ENCODE results near the gene MEGF10.
"Not testable (repeated sequence)": the region's sequence is repeated elsewhere in the genome, so short reads cannot be mapped to it uniquely, and the experiment has no call there.

MEGF10 gene
- 0 reads per million in 2 donors for total RNA-seq

DNA sequence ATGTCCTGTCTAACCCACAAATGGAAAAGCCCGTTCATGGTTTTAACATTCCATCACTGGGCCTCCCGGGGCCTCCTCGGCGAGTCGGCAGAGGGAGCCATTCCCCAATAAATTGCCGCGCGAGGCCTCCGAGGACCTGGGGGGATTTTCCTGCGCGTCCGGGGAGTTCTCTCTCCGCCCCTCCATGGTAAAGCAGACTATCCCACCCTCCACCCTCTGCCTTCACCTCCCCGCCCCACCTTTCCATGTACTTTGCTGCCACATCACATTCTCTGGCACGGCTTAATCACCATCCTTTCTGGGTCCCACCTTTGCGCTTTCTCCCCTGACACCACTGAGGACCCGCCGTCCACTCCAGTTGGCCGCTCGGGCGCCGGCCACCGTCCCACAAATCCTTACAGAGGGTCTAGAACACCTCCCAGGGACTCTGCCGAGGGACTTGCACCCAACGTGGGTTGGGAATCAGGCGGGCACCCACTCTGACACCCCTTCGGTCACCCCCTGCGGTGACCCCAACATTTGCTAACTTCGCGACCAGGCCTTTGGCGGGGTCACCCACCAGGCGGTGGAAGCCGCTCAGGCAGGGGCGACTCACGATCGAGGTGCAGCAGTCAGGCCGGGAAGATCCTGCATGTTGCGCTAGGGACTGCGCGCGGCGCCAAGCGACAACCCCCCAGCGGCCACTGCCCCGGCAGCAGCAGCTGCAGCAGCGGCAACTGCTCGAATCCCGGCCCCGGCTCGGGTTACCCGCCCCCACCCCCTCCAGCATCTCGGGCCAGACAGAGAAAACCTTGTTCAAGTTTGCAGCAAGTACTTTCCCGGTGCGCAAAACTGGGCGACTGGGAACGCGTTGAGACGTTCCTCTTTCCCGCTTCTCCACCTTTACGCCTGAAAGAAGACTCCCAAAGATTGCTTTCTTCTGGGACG, at the start of gene MEGF10:
Gene MEGF10, plus strand, starts transcription at position 778 of the 927 bp plus-strand sequence. CDS start 40,513 bp downstream, outside the sequence.
- DNase-seq = no peak

DNA sequence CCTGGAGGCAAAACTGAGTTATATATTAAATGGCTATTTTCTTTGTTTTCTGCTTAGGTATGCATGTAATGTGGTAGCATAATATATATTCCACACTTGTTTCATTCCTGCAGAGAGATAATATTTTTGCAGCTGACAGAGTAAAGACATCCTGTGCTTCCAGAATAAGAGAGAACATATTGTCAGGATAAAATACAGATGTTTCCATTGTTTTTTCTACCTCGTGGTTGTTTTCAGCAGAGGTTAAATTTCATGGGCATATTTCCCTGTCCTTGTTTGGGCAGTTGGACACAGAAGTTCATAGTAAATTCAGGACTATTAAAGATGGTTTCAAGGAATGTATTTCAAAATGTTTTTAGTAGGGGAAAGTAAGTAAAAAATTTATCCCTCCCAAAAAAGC, 47.6 kb upstream of the MEGF10 start:
- DNase-seq = no peak

DNA sequence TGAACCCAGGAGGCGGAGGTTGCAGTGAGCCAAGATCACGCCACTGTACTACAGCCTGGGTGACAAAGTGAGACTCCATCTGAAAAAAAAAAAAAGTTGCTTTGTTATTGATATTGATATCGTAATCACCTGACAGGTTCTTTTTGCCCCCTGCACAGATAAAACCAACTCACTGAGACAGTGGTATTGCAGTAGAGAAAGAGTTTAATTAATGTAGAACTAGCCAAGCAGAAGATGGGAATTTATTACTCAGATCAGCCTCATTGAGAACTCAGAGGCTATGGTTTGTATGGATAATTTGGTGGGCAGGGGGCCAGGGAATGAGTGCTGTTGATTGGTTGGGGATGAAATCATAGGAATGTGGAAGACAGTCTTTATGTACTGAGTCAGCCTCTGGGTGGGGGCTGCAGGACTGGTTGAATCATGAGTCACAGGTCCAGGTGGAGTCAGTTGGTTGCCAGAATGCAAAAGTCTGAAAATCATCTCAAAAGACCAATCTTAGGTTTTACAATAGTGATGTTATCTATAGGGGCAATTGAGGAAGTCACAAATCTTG, 35.8 kb upstream of the MEGF10 start:
- no peak for DNase-seq

DNA sequence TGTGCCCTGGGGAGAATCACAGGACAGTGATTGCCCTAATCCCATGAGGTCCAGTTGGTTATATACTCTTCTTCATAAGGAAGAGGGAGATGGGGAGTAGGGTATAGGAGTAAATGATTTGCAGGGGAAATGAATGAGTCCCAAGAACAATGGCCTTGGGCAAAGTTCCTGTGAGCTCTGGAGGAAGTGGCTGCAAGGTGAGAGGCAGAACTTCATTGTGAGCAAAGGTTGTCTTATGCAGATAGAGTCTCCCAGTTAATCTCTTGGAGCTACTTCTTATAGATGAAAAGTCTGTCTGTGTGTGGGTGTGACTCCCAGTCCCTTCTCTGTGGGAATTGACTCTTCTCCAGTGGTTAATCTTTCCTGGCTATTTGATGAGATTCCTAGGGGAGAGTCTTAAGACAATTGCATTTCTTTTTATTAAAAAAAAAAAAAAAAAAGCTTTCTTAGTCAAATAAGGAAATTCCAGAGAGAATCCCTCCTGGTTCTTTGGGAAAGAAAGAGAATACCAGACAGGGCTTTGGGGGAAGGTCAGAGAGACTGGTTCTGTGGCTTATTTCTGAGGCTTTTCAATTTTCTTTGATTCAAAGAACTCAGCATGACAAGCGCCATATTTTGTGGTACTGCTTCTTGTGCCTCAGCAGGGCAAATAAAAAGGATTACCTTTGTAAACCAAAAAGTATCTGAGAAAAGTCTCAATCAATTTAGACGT, 33.6 kb upstream of the MEGF10 start:
- DNase-seq = no peak

DNA sequence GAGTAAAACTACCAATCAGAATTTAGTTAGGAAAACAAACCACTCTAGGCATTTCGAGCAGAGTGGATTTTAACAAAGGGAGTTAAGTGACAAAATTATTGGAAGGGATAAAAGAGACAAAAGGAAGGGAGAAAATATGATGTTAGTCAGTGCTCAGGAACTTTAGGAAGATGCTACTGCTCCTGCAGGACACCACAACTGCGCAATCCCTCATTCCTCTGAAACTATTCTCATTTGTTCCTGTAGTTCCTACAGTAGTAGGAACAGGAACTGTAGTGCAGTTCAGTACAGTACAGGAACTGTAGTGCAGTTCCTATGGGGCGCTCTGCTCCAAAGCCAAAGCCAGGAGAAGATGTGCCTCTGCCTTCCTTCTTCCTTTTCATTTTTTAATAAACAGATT, 29.9 kb upstream of the MEGF10 start:
- DNase-seq = no peak

DNA sequence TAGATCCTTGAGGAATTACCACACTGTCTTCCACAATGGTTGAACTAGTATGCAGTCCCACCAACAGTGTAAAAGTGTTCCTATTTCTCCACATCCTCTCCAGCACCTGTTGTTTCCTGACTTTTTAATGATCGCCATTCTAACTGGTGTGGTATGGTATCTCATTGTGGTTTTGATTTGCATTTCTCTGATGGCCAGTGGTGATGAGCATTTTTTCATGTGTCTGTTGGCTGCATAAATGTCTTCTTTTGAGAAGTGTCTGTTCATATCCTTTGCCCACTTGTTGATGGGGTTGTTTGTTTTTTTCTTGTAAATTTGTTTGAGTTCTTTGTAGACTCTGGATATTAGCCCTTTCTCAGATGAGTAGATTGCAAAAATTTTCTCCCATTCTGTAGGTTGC, 25.1 kb upstream of the MEGF10 start:
- not testable (repeated sequence) for DNase-seq

DNA sequence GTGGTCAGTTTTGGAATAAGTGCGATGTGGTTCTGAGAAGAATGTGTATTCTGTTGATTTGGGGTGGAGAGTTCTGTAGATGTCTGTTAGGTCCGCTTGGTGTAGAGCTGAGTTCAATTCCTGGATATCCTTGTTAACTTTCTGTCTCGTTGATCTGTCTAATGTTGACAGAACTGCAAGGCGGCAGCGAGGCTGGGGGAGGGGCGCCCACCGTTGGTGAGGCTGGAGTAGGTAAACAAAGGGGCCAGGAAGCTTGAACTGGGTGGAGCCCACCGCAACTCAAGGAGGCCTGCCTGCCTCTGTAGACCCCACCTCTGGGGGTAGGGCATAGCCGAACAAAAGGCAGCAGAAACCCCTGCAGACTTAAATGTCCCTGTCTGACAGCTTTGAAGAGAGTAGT, 22.3 kb upstream of the MEGF10 start:
- not testable (repeated sequence) for DNase-seq

DNA sequence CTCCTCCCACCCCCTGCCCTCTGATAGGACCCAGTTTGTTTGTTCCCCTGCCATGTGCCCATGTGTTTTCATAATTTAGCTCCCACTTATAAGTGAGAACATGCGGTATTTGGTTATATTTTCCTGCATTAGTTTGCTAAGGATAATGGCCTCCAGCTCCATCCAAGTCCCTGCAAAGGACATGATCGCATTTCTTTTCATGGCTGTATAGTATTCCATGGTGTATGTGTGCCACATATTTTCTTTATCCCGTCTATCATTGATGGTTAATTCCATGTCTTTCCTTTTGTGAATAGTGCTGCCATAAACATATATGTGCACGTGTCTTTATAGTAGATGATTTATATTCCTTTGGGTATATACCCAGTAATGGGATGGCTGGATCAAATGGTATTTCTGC, 19.9 kb upstream of the MEGF10 start:
- not testable (repeated sequence) for DNase-seq

DNA sequence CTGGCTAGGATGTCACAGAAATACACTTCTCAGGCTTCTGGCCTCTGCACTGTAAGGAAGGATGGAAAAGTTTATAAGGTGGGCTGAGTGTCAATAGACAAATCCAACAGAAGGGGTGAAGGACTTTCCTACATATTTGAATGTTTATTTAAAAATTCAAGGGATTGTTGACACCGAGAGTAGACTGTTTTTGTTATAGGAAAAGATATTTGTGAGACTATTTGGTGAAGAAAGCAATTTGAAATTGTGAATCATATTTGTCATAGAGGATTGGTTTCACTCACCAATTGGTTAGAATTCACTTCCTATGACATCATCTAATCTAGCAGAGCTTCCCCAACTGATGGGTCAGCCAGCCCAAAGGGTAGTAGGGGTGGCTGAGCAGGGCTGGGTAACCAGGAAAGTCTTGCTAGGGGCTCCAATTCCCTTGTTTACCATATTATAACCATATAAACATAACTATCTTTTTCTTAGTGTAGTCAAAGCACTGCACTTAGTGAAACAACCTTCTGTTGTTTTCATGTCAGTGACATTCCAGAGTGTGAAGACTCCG, 14.9 kb upstream of the MEGF10 start:
- DNase-seq = no peak

DNA sequence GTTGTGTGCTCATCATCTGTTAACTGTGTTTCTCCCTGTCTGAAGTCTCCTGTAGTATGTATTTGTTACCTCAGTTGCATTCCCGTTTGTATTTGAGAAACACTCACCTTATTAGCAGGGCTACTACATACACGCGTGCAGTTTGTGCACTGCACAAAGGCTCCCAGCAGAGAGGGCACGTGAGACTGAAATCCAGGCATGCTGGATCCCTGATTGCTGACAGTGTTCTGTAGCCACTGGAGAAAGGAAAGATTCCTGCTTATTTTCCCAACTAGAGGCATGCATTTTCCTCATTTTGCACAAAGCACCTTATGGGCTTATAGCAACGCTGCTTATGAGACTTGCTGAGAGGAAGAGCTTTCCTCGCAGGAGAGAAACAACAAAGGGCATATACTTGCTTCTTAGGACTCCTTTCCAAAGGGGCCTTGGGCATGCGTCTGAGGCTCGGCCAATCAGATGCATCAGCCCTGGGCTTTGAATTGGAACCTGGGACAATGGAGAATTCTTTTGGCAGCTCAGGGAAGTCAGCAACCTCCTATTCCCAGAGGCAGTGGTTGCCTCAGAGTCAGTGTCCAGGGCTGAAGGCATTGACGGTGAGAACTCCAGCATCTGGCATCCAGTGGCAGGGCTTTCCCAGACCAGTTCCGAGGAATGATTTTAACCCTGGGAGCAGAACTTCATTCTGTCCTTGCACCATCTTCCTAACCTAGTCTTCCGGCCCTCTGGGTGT, 9.9 kb upstream of the MEGF10 start:
- DNase-seq = no peak

DNA sequence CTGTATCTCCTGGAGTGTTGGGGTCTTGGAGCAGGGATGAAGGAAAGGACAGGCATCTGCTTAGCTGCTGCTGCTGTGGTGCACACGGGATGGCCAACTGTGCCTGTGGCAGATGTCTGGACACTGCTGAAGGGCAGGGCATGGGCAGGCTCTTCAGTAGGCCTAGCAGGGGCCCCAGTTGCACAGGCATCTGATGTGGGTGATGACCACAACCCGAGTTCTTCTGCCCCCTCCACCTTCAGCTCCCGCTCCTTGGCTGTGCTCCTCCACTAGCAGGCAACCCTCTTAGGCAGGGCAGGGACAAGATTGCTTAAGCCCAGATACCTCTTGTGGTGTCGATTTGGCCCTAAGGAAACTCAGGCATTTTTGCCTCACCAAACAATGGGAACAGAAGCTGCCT, 9.0 kb upstream of the MEGF10 start:
- DNase-seq = no peak

DNA sequence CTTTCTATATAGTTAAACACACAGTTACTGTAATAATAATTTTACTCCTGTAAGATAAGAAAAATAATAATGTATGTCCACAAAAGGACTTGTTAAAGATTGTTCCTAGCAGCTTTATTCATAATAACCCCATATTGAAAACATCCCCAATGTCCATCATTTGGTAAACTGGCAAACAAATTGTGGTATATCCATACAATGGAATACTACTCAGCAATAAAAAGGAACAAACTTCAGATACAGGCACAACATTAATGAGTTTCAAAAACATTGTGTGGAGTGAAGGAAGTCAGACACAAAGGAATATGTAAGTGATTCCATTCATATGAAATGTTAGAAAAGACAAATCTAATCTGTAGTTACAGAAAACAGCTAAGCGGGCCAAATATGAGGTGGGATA, 1.9 kb upstream of the MEGF10 start:
- no peak for DNase-seq

DNA sequence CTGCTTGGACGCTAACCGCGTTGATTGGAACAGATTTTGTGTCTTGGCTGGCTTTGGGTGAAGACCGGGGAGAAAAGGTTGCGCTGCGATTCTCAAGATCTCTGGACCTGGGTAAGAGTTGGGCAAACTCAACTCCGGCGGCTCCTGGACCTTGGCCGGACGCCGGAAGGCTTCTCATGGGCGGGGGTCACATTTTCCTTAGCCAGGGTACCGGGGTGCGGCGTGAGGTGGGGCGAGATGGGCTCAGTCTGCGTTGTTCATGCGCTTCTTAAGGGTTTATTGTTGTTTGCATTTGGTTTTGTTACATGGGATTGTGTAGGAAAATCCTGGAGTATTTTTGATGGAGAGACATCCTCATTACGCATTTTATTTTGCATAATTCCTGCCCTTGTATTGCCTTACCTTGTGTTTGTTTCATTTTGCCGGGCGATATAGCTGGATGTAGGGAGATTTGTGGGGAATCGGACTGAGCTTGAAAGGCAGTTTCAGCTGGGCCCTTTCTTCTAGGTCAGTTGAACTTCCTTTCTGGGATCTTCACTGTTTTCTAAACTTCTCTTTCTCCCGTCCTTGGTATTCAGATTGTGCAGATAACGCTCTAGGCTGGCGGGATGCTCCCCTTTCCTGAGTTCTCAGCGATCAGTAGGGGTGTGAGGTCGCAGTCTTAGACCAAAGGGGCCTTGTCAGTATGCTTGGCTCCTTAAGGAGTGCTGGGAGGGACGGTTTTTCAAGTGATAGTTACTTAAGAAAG, 524 bp downstream of the MEGF10 start:
- DNase-seq = no peak

DNA sequence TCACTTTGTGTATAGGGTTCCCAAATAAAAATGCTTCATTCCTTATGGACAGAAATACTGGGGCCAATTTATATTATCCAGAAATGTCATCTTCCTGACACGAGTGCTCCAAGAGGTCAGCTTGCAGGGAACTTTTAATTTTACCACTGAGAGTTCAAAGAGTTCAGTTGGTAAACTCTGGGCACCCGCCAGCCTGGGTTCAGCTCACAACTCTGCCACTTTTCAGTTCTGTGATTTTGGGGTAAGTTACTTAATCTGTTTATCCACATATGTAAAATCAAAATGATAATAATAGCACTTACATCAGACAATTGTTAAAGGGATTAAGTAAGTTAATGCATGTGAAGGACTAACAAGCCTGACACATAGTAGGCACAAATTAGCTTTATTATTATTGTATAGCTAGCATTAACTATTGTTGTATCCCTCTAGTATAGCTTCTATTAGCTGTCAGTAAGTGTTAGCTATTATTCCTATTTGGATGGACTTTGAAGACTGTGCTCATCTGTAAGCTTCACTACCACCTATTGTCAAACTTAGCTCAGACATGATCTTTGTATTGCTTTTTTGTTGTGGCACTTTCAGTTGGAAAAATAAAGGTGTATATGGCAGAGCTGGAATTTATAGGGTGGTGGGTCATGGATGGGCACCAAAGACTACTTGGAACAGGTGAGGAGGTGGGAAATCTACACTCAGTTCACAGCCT, 1.6 kb downstream of the MEGF10 start:
- no peak for DNase-seq

DNA sequence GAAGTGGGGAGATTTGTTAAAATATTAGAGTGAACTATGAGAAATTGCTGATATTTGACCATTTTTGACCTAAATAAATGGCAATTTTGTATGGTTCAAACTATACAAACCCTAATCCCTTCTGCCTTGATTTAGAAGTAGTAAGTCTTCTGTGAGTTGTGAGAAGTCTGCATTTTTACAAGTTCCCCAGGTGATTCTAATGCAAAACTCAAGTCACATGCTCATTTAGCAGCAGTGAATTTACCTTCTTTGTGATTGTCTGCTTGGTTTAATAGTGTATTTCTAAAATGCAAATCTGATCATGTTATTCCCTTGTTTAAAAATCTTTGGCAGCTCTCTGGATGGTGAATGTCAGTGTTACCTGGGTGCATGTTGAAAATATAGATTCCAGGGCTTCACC, 2.8 kb downstream of the MEGF10 start:
- no peak for DNase-seq

DNA sequence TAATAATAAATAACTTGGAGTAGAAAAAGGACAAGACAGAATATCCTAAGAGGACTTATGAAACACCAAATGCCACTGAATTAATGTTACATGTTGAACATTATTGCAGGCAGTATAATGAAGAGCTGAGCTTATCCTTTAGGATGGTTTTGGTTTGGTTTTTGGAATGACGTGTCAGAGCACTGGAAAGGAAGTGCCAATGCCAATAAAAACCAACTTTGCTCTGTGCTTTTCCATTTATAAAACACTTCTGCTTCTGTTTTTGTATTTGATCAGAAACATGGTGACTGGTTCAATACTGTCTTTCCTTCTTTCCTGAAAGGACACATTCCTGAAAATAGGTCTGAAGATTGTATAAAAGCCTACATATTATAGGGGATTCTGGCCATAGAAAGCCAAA, 4.2 kb downstream of the MEGF10 start:
- no peak for DNase-seq

DNA sequence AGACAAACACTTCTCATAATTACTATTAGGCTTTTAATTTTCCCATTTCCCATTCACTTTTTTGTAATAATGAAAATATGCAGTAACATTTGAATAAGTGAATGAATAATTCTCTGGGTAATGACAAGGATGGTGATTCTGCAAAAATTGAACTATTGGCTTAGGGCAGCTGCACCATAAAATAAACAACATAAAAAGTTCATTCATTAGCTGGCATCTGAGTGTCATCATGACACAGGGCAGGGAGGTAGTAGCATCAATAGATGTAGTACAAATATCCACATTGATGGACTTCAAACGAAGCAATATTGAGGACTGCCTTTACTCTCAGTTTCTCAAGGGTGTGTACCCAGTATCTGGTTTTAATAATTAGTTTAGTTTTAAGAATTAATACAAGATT, 4.9 kb downstream of the MEGF10 start:
- DNase-seq = no peak

DNA sequence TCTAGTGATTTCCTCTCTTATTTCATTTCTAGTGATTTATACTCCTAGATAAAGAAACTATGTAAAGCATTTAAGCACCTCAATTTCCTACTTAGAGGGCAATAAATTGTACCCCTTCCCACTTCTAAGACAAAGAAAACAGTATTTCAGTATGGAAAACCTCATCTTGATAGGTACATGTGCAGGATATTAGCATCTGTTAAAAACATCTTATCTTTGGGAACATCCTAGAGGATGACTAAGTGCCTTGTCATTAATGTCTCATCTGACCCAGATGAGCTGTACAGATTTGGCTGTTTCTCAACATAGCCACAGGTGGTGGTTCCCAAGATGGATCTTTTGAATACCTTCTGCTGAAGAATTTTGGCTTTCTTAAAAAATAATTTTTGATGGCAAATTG, 5.7 kb downstream of the MEGF10 start:
- DNase-seq = no peak

DNA sequence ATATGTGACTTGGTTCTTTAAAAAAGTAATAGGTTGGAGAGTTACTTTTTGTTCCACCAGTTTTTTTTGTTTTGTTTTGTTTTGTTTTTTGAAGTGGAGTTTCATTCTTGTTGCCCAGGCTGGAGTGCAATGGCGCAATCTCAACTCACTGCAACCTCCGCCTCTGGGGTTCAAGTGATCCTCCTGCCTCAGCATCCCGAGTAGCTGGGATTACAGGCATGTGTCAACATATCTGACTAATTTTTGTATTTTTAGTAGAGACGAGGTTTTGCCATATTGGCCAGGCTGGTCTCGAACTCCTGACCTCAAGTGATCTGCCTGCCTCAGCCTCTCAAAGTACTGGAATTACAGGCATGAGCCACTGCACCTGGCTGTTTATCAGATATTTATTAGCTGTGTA, 6.3 kb downstream of the MEGF10 start:
- DNase-seq = not testable (repeated sequence)

DNA sequence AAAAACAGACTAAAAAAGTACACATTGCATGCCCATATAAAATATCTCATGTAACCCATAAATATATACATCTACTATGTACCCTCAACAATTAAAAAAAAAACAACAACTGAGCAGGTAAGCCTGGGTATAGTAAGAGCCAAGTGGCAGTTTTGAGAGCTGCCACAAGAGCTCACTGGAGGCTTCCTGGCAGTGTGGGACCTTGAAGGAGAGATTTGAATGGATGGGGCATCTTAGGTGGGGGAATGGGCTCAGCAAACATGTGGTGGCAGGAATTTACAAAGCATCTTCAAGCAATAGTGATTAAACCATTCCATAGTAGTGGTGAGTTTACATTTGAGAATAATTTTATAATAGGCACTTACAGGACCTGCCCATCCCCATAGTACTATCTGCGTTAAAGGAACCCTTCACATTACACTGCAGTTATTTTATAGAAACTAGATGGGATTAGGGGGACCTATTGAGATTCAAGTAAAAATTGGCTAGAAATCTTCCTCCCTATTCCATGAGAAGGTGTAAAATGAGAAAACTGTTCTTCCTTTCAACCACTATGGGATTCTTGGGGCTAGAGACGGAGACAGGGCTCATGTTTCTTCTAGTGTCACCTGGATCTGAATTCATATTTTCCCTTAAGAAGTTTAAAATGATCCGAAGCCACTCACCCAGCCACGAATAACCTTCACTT, 6.9 kb downstream of the MEGF10 start:
- no peak for DNase-seq

DNA sequence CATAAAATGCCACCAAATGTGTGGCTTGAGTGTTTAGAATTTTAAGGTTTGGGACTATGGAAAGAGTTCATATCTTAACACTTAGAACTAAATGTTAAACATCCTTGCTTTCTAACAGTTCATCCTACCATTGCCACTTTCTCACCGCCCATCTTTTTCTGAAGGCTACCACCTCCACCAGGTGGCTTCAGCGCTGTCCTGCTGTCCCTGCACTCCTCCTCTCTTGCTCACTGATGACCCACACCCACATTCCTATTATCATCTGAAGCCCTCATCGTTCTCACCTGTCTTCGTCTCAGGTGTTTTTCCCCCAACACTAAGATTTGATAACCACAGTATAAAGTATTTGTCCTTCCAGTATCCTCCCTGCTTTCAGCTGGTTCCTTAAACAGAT, 7.4 kb downstream of the MEGF10 start:
- no peak for DNase-seq

Measured in T-helper 9 cell (primary cell).